HepG2 (cell line): Measurements from ENCODE around the gene SSTR5. TPM values are rescaled to one million over a fixed set of nuclear protein-coding genes. Genes with fewer than 3 reads are reported as not detected.
A peak's percentile ranks its signal among the peaks of the same experiment; 100 is the strongest.

Source experiments
- ATAC-seq: fragments of 200-7000 bp; cut with Tn5 transposase; 3 replicates; pipeline ENCODE4 v1.9.1; 2020; ENCODE audit warnings: mild to moderate bottlenecking, moderate library complexity
- BruUV-seq: library from RNA; stranded (reverse); fragments of 400-500 nt; replicated peaks from 2 replicates; lab custom pipeline; 2021; lab: Mats Ljungman, UMichigan
- CTCF ChIA-PET: fragments of 300-600 bp; formaldehyde crosslinking; extraction: SDS; loops from one replicate; lab custom pipeline; 2021; ENCODE audit warnings: low total read pairs, inconsistent platforms, low intra/inter-chr PET ratio; lab: Yijun Ruan, JAX
- POLR2A ChIA-PET: fragments of 350-600 bp; sonication (Branson Sonifier 250); formaldehyde crosslinking; loops from one replicate; lab custom pipeline; 2020; ENCODE audit warnings: antibody characterized with exemption, inconsistent platforms; lab: Yijun Ruan, JAX
- DNase-seq: peaks from one replicate; pipeline ENCODE4 v3.0.0-alpha.2; 2015; ENCODE audit warnings: low spot score
- FAIRE-seq: peaks from 3 replicates; lab custom pipeline; 2011; peaks lifted over from hg19 to GRCh38; lab: Jason Lieb, UNC
- H2AFZ ChIP-seq: one replicate; pipeline ENCODE4 v1.6.1; 2011; ENCODE audit warnings: low read length, inconsistent platforms
- H3K27ac ChIP-seq: fragments of 300-600 bp; 3 replicates; pipeline ENCODE4 v1.8.0; 2011; ENCODE audit warnings: mixed run types, mild to moderate bottlenecking, mixed read lengths, low read length, inconsistent platforms; ENCODE audit not compliant: insufficient read depth; ENCODE audit errors: extremely low read length
- H3K27me3 ChIP-seq, 2 experiments: fragments of 200-600 bp in 1 of 2; 2 replicates in 1 of 2; 3 replicates in 1 of 2; pipeline versions ENCODE4 v1.6.0 to v1.8.0; 2011; ENCODE audit warnings: low read length in 2 of 2, mild to moderate bottlenecking in 2 of 2, moderate library complexity in 2 of 2, inconsistent platforms in 1 of 2; ENCODE audit not compliant: insufficient read depth in 2 of 2, control insufficient read depth in 1 of 2
- H3K36me3 ChIP-seq, 2 experiments: fragments of 200-600 bp in 1 of 2; replicated peaks in 1 of 2; 2 replicates in 1 of 2; 3 replicates in 1 of 2; pipeline versions ENCODE4 v1.5.1 to v1.8.0; 2011; ENCODE audit warnings: low read length in 2 of 2, inconsistent platforms in 1 of 2; ENCODE audit not compliant: insufficient read depth in 2 of 2, control insufficient read depth in 1 of 2
- H3K4me1 ChIP-seq: 2 replicates; pipeline ENCODE4 v1.5.1; 2012; ENCODE audit warnings: low read length, inconsistent platforms; ENCODE audit not compliant: insufficient read depth
- H3K4me2 ChIP-seq: 2 replicates; pipeline ENCODE4 v1.6.0; 2011; ENCODE audit warnings: low read depth, low read length, inconsistent platforms
- H3K4me3 ChIP-seq, 3 experiments: fragments of 200-600 bp in 1 of 3; sonication (generic), shearing (Covaris generic) in 1 of 3; replicated peaks in 1 of 3; 2 replicates each; pipeline ENCODE4 v1.5.1; 2011 to 2016; ENCODE audit warnings: low read length in 3 of 3, inconsistent platforms in 2 of 3, low read depth in 2 of 3, mild to moderate bottlenecking in 2 of 3, control low read depth in 1 of 3, mixed read lengths in 1 of 3; ENCODE audit not compliant: insufficient read depth in 1 of 3
- H3K79me2 ChIP-seq: one replicate; pipeline ENCODE4 v1.6.1; 2011; ENCODE audit warnings: low read length, inconsistent platforms; ENCODE audit not compliant: insufficient read depth
- H3K9ac ChIP-seq: 2 replicates; pipeline ENCODE4 v1.6.0; 2011; ENCODE audit warnings: mild to moderate bottlenecking, low read depth, low read length, inconsistent platforms; ENCODE audit not compliant: insufficient read depth
- H3K9me3 ChIP-seq: 2 replicates; pipeline ENCODE4 v1.5.1; 2012; ENCODE audit warnings: mild to moderate bottlenecking, low read length
- H4K20me1 ChIP-seq: 2 replicates; pipeline ENCODE4 v1.6.0; 2011; ENCODE audit warnings: inconsistent platforms, mild to moderate bottlenecking, low read length, moderate library complexity; ENCODE audit not compliant: insufficient read depth
- CERS6 ChIP-seq: sonication (generic); formaldehyde crosslinking; IDR thresholded peaks from 2 replicates; pipeline ENCODE4 v1.5.0; 2020; ENCODE audit warnings: missing genetic modification reagents
- EED ChIP-seq: sonication (generic); formaldehyde crosslinking; IDR thresholded peaks from 2 replicates; pipeline ENCODE4 v1.5.0; 2020; ENCODE audit warnings: mild to moderate bottlenecking, missing genetic modification reagents
- EZH2 ChIP-seq: conservative IDR thresholded peaks from 2 replicates; pipeline ENCODE4 v1.6.1; 2012; ENCODE audit warnings: mild to moderate bottlenecking, low read depth, low read length, moderate library complexity
- HDAC2 ChIP-seq: sonication (generic); formaldehyde crosslinking; IDR thresholded peaks from 2 replicates; pipeline ENCODE4 v1.4.0; 2020; ENCODE audit warnings: missing genetic modification reagents
- HNF1A ChIP-seq, 2 experiments: sonication (generic) in 1 of 2; formaldehyde crosslinking in 1 of 2; IDR thresholded peaks; 2 replicates each; pipeline versions ENCODE4 v1.4.0 to v1.6.1; 2016 to 2020; ENCODE audit warnings: borderline replicate concordance in 1 of 2, low read depth in 1 of 2, mild to moderate bottlenecking in 1 of 2, missing genetic modification reagents in 1 of 2
- TRIM22 ChIP-seq: fragments of 450-650 bp; IDR thresholded peaks from 2 replicates; pipeline ENCODE4 v1.6.1; 2017
- ZFP36L2 ChIP-seq: sonication (generic); formaldehyde crosslinking; IDR thresholded peaks from 2 replicates; pipeline ENCODE4 v1.4.0; 2020; ENCODE audit warnings: missing genetic modification reagents
- ZNF331 ChIP-seq: sonication (generic); formaldehyde crosslinking; IDR thresholded peaks from 2 replicates; pipeline ENCODE4 v1.4.0; 2020; ENCODE audit warnings: missing genetic modification reagents
- WGBS: methylation state at CpG from one replicate; pipeline ENCODE4 v1.1.6; 2017; ENCODE audit warnings: low lambda C conversion rate; 5-methylcytosine and 5-hydroxymethylcytosine counted together
- in situ Hi-C: cut with HindIII; loops from 2 replicates; pipeline ENCODE4 v1.10.0; 2017; ENCODE audit warnings: low pct_unique_long_range_greater_than_20kb; ENCODE audit not compliant: extremely low pct_ligation_motif_present
- intact Hi-C: fragments of 100-400 bp; cut with micrococcal nuclease; formaldehyde crosslinking; loops from one replicate; pipeline ENCODE4 v1.10.0; 2022; ENCODE audit not compliant: unreplicated experiment
- polyA plus RNA-seq, 8 experiments: library from polyadenylated mRNA; depleted of rRNA in 3 of 8; stranded (reverse) in 7 of 8; unstranded in 1 of 8; fragments of >200 nt; fragmentation: Illumina TruSeq in 4 of 8; extraction: Trizol in 4 of 8; gene quantifications; 2 replicates each; pipeline versions ENCODE4 v1.2.1 to v1.2.3, GENCODE V29; 2011 to 2016; ENCODE audit warnings: low read depth in 4 of 8, missing spikeins in 1 of 8, mixed read lengths in 1 of 8; ENCODE audit not compliant: insufficient read depth in 1 of 8
- total RNA-seq, 5 experiments: library from RNA; depleted of rRNA; stranded (reverse); fragments of >200 nt; fragmentation: Illumina TruSeq; extraction: Trizol; gene quantifications; 2 replicates each; pipeline ENCODE4 v1.2.3, GENCODE V29; 2016; ENCODE audit warnings: low read depth in 1 of 5

The SSTR5 gene
- total and polyA plus RNA-seq, 2 of the 13 experiments (the other 11 are each of a cell fraction or from before 2014, with no cell fraction given) = 0.20 to 0.49 TPM

- Histone ChIP-seq H3K4me1 (no peaks in the 10 kb centered on the region), H3K79me2 (no peaks in the 10 kb centered on the region), H3K27ac (no peak overlapping the region), H3K4me3 (no peak overlapping the region), H3K27me3 (peaks cover 32 to 82% of the 10 kb centered on the region in 2 experiments), H2AFZ (no peak overlapping the region), H3K36me3 (no peaks in the 10 kb centered on the region), H4K20me1 (no peaks in the 10 kb centered on the region), H3K9ac (no peak overlapping the region), H3K4me2 (no peak overlapping the region), H3K9me3 (no peaks in the 10 kb centered on the region)
- ChIA-PET POLR2A (no interaction called here), CTCF (no interaction called here)
- FAIRE-seq (no peak), DNase-seq (no peak), ATAC-seq (no peak)
- intact Hi-C loops (no loop called here), in situ Hi-C loops (no loop called here)
- BruUV-seq = no TSS peak
- 0 out of 2 replicates have a peak, but pooled peaks have one; percentile 74 for TF ChIP-seq EZH2
- TF ChIP-seq HDAC2 (CRISPR knock-in tag) = no peak
- 28% methylated on average over 8 of the region's 35 CpGs for WGBS
Measured at GRCh38 chr16:1099189-1100083, 26.9 kb downstream of the SSTR5 start.

GRCh38 chr16:1100084-1100800, 27.7 kb downstream of the SSTR5 start:
- no peak overlapping the region for H3K9ac ChIP-seq
- no peaks in the 10 kb centered on the region for H3K36me3 ChIP-seq
- no peaks in the 10 kb centered on the region for H3K4me1 ChIP-seq
- peaks cover 37 to 82% of the 10 kb centered on the region in 2 experiments for H3K27me3 ChIP-seq
- ATAC-seq = no peak
- intact Hi-C loops (no loop called here), in situ Hi-C loops (no loop called here)
- no peak overlapping the region for H3K4me3 ChIP-seq
- H2AFZ ChIP-seq = no peak overlapping the region
- no peak for FAIRE-seq
- 23% methylated on average over 7 of the region's 21 CpGs for WGBS
- DNase-seq = no peak
- H3K27ac ChIP-seq = no peak overlapping the region
- no TSS peak for BruUV-seq
- CTCF ChIA-PET = no interaction called here
- no peaks in the 10 kb centered on the region for H3K9me3 ChIP-seq
- no peaks in the 10 kb centered on the region for H4K20me1 ChIP-seq
- H3K4me2 ChIP-seq = no peak overlapping the region
- POLR2A ChIA-PET = no interaction called here
- H3K79me2 ChIP-seq = no peaks in the 10 kb centered on the region
- TF ChIP-seq TRIM22 = no peak
- no peak for TF ChIP-seq HNF1A (IDR thresholded peaks at IDR 0.05; ENCODE audit: low read depth)
- TF ChIP-seq HNF1A (CRISPR knock-in tag; IDR thresholded peaks at IDR 0.05; ENCODE audit: borderline replicate concordance) = no peak
- TF ChIP-seq EED (CRISPR knock-in tag) = no peak
- no peak for TF ChIP-seq ZNF331 (CRISPR knock-in tag)
- TF ChIP-seq CERS6 (CRISPR knock-in tag) = no peak
- no peak for TF ChIP-seq ZFP36L2 (CRISPR knock-in tag)
